Common myeloid progenitor, CD34-positive (primary cell): ENCODE data around the gene TESPA1.

Experiments used
- CTCF ChIA-PET: fragments of 350-600 bp; sonication (Branson Sonifier 250); formaldehyde crosslinking; loops from one replicate; lab custom pipeline; 2021; ENCODE audit warnings: antibody characterized with exemption; lab: Charles Lee
- POLR2A ChIA-PET: fragments of 350-600 bp; sonication (Branson Sonifier 250); formaldehyde crosslinking; loops from one replicate; lab custom pipeline; 2021; ENCODE audit warnings: antibody characterized with exemption; lab: Charles Lee
- DNase-seq, 3 donors: peaks; one replicate each; pipeline versions ENCODE4 v3.0.0 to v3.0.0-alpha.2; 2013
- H3K27ac ChIP-seq, 2 experiments: 1 replicate in 1 of 2; 2 replicates in 1 of 2; pipeline ENCODE4 v1.7.0; 2013; ENCODE audit warnings: inconsistent platforms in 2 of 2, low read length in 2 of 2, mild to moderate bottlenecking in 2 of 2, low read depth in 1 of 2, moderate library complexity in 1 of 2; ENCODE audit not compliant: severe bottlenecking in 2 of 2, insufficient read depth in 1 of 2, poor library complexity in 1 of 2
- H3K27me3 ChIP-seq, 5 experiments: replicated peaks in 2 of 5; 1 replicate in 3 of 5; 2 replicates in 2 of 5; pipeline versions ENCODE4 v1.6.1 to v1.7.0; 2013; ENCODE audit warnings: low read length in 4 of 5, mild to moderate bottlenecking in 2 of 5, moderate library complexity in 2 of 5, inconsistent platforms in 1 of 5; ENCODE audit not compliant: insufficient read depth in 5 of 5, control insufficient read depth in 4 of 5
- H3K36me3 ChIP-seq, 4 experiments: 1 replicate in 2 of 4; 2 replicates in 2 of 4; pipeline versions ENCODE4 v1.6.1 to v1.7.0; 2013; ENCODE audit warnings: low read length in 3 of 4, control low read depth in 1 of 4, mild to moderate bottlenecking in 1 of 4; ENCODE audit not compliant: control insufficient read depth in 4 of 4, insufficient read depth in 4 of 4
- H3K4me1 ChIP-seq, 4 experiments: 1 replicate in 3 of 4; 2 replicates in 1 of 4; pipeline versions ENCODE4 v1.6.1 to v1.7.1; 2013; ENCODE audit warnings: low read length in 3 of 4, mild to moderate bottlenecking in 3 of 4, control low read depth in 1 of 4, inconsistent platforms in 1 of 4, moderate library complexity in 1 of 4; ENCODE audit not compliant: control insufficient read depth in 4 of 4, insufficient read depth in 4 of 4; ENCODE audit errors: control extremely low read depth in 1 of 4
- H3K4me3 ChIP-seq, 7 experiments: 1 replicate in 4 of 7; 2 replicates in 3 of 7; pipeline versions ENCODE4 v1.5.1 to v1.7.0; 2013; ENCODE audit warnings: mild to moderate bottlenecking in 7 of 7, low read length in 6 of 7, moderate library complexity in 6 of 7, inconsistent platforms in 2 of 7, low read depth in 2 of 7, control low read depth in 1 of 7; ENCODE audit not compliant: insufficient read depth in 4 of 7, control insufficient read depth in 1 of 7; ENCODE audit errors: extremely low read depth in 1 of 7
- H3K9me3 ChIP-seq, 5 experiments: 1 replicate in 4 of 5; 2 replicates in 1 of 5; pipeline versions ENCODE4 v1.6.1 to v1.7.1; 2013; ENCODE audit warnings: low read length in 4 of 5, mild to moderate bottlenecking in 2 of 5, inconsistent platforms in 1 of 5, low read depth in 1 of 5, moderate library complexity in 1 of 5; ENCODE audit not compliant: control insufficient read depth in 4 of 5, insufficient read depth in 2 of 5; ENCODE audit errors: control extremely low read depth in 1 of 5
- WGBS: methylation state at CpG from one replicate; pipeline ENCODE4 v1.1.5; 2013; ENCODE audit not compliant: insufficient coverage; 5-methylcytosine and 5-hydroxymethylcytosine counted together

TESPA1 gene

DNA sequence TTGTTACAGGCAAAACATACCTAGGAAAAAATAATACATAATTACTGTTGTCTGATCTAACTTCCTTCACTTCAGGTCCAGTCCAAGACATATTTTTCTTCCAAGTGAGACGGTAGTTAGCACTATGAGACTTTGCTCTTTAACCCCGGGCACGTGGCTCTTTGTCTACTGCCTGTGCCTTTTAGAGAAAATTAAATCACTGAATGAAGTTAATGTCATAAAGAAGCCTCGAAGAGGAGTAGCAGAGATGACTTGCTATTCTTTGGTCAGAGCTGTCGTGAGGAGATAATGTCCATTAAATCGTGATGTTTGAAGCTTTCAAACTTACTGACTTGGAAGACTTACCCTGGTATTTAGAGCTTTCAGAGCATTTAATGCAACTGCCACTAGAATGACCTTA, 8.7 kb downstream of the TESPA1 start:
- H3K4me3 ChIP-seq, result peak overlapping the region in 3 of 7 experiments; percentile 1 to 45 (median 39)

DNA sequence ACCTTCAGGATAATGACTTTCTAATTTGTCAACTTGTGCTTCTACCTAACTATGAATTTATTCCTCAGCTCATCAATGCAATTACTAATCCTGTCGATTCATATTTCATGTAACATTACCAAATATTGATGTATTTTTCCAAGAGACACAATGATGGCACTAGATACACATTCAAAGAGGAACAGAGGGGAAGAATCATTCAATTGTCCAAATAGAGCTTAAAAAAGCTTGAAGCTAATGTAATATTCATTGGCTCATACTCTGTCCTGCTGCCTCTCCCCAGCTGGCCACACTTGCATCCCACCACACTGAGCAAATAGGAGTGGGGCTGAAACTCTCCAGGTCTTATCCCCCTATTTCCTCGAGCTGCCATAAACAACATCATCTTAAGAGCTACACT, 9.3 kb downstream of the TESPA1 start:
- Histone ChIP-seq H3K27ac (peak overlapping the region in 1 of 2 experiments; percentile 6), H3K36me3 (peaks cover 3 to 43% (median 33%) of the 10 kb centered on the region in 4 experiments), H3K9me3 (no peaks in the 10 kb centered on the region), H3K4me3 (peak overlapping the region in 1 of 7 experiments; percentile 10), H3K27me3 (no peaks in the 10 kb centered on the region), H3K4me1 (peaks cover 28 to 81% (median 48%) of the 10 kb centered on the region in 4 experiments)
- no CpG with 5 or more reads among the region's 2 CpGs for WGBS
- POLR2A ChIA-PET, result no interaction called here
- no peak for DNase-seq
- CTCF ChIA-PET, result interaction anchor here (1.3 to 13.7 kb wide), 5 partner anchors 10 to 97 kb away, joined by 4 to 112 read pairs (median 7); no protein-coding TSS in a partner anchor

More for the DNA sequence above, 8.7 kb downstream of the TESPA1 start:
- CTCF ChIA-PET, result interaction anchor here (1.3 to 13.7 kb wide), 5 partner anchors 8 to 96 kb away, joined by 4 to 112 read pairs (median 12); no protein-coding TSS in a partner anchor
- Histone ChIP-seq H3K27me3 (no peaks in the 10 kb centered on the region), H3K27ac (peak overlapping the region in 1 of 2 experiments; percentile 73), H3K36me3 (peaks cover 3 to 40% (median 31%) of the 10 kb centered on the region in 4 experiments), H3K9me3 (no peaks in the 10 kb centered on the region), H3K4me1 (peaks cover 30 to 84% (median 54%) of the 10 kb centered on the region in 4 experiments)
- 42% methylated on average over 3 of the region's 6 CpGs for WGBS
- POLR2A ChIA-PET, result interaction anchor here (0.6 to 1.0 kb wide), 2 partner anchors 13 to 27 kb away, joined by 3 read pairs; no protein-coding TSS in a partner anchor
- no peak for DNase-seq

DNA sequence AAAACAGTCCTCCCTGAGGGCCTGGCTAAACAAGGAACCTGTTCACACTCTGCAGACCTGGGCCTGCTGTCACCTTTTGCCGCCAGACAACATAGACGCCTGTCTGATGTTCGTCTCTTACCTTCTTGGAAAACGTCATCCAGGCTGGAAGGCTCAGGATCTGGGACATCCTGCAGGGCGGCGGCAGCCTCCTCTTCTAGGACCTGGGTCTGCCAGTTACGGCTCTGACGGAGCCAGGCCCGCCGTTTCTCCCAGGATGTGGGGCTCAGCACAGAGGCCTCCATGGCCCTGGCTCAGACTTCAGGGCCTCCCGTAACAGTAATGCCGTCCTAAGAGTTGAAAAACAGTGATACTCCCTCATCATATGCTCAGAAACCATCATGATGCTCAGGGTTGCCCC, 10.3 kb downstream of the TESPA1 start:
- peaks cover 3 to 44% (median 32%) of the 10 kb centered on the region in 4 experiments for H3K36me3 ChIP-seq
- ChIA-PET CTCF (interaction anchor here (1.0 to 13.7 kb wide), 8 partner anchors 8 to 98 kb away, joined by 3 to 112 read pairs (median 7); no protein-coding TSS in a partner anchor), POLR2A (no interaction called here)
- peaks cover 21 to 78% (median 46%) of the 10 kb centered on the region in 4 experiments for H3K4me1 ChIP-seq
- H3K4me3 ChIP-seq, result no peak overlapping the region
- H3K27ac ChIP-seq, result peak overlapping the region in 1 of 2 experiments; percentile 2
- DNase-seq, result no peak
- no peaks in the 10 kb centered on the region for H3K9me3 ChIP-seq
- over 99% methylated on average over 11 of the region's 12 CpGs for WGBS
- H3K27me3 ChIP-seq, result no peaks in the 10 kb centered on the region

DNA sequence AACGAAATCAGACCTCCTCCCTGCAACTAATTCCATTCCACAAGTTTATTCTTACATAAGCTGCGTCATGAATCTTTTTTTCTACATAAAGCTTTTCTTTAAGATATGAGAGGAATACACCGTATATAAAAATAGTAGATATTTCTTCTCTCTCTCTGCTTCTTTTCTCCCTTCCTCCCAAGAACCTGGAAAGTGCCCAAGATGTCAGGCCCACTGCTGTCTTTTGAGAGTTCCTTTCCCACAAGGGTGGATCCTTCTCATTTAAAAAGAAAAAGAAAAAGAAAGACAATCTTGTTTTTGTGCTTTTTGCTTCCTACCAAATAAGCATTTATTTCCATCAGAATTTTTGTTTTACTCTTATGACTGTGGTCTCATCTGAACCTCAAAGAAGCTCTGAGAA, 11.0 kb downstream of the TESPA1 start:
- ChIA-PET POLR2A (no interaction called here), CTCF (interaction anchor here (1.0 to 13.7 kb wide), 9 partner anchors 8 to 98 kb away, joined by 3 to 112 read pairs (median 5); no protein-coding TSS in a partner anchor)
- DNase-seq, result no peak
- Histone ChIP-seq H3K36me3 (peaks cover 3 to 44% (median 32%) of the 10 kb centered on the region in 4 experiments), H3K4me1 (peaks cover 17 to 78% (median 42%) of the 10 kb centered on the region in 4 experiments), H3K4me3 (no peak overlapping the region), H3K9me3 (no peaks in the 10 kb centered on the region), H3K27ac (peak overlapping the region; percentile 2 to 6), H3K27me3 (no peaks in the 10 kb centered on the region)
- WGBS, result no CpG with 5 or more reads among the region's 3 CpGs

DNA sequence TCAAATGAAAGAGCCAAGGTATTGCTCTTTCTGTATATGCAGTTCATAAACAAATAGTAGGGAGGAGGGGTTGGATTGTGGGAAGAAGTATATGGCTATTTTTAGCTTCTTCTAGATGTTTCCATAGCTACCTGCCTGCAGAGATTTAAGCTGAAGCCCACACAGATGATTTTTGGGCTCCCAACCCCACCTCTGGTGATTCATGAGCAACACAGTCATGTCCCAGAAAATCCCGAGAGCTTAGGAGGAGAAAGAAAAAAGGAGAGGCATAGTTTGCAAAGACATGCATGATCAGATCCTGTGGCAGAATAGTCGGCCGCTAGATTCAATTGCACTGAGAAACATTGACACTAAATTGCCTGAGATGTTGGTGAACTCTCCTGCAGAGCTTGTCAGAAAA, 13.8 kb downstream of the TESPA1 start:
- WGBS, result 100% methylated on average over 3 of the region's 3 CpGs
- H3K4me3 ChIP-seq, result no peak overlapping the region
- no peak for DNase-seq
- no peaks in the 10 kb centered on the region for H3K27me3 ChIP-seq
- no peaks in the 10 kb centered on the region for H3K9me3 ChIP-seq
- no peak overlapping the region for H3K27ac ChIP-seq
- ChIA-PET CTCF (interaction anchor here (0.9 to 13.7 kb wide), 8 partner anchors 10 to 213 kb away, joined by 3 to 112 read pairs (median 8); partner anchors contain the start of gene TESPA1), POLR2A (interaction anchor here (1.3 kb wide), 1 partner anchor 12 kb away, joined by 4 read pairs; no protein-coding TSS in a partner anchor)
- peaks cover 19 to 78% (median 41%) of the 10 kb centered on the region in 4 experiments for H3K4me1 ChIP-seq
- H3K36me3 ChIP-seq, result peaks cover 3 to 52% (median 42%) of the 10 kb centered on the region in 4 experiments

DNA sequence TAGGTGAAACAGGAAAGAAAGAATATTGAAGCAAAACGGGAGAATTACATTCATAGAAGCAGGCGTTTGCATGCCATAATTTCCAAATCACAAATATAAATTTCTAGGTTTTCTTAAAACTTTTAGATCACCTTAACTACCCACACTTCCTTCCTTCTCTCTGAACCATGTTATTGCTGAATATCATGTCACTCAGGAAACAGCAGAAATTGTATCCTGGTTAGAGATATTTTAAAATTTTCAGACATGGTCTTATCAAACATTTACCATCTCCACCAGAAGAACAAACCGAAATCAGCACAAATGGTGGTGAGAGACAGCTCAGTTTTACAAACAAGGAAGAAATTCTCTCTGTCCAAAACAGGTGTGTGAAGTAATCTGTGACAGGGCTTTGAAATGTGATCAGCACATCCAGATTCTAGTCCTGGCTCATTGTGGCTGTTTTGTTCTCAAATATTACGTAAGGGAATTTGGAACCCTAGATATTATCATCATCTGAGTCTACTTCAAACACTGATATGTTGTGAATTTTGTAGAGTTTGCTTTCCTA, 16.3 kb downstream of the TESPA1 start:
- no peaks in the 10 kb centered on the region for H3K9me3 ChIP-seq
- H3K36me3 ChIP-seq, result peaks cover 11 to 60% (median 46%) of the 10 kb centered on the region in 4 experiments
- WGBS, result 10% methylated on average over 2 of the region's 4 CpGs
- H3K4me1 ChIP-seq, result peaks cover 19 to 61% (median 31%) of the 10 kb centered on the region in 4 experiments
- no peak for DNase-seq
- no peaks in the 10 kb centered on the region for H3K27me3 ChIP-seq
- ChIA-PET POLR2A (interaction anchor here (1.1 to 1.2 kb wide), 2 partner anchors 10 to 17 kb away, joined by 3 read pairs; no protein-coding TSS in a partner anchor), CTCF (interaction anchor here (0.6 to 13.7 kb wide), 9 partner anchors 8 to 244 kb away, joined by 3 to 112 read pairs (median 9); no protein-coding TSS in a partner anchor)
- H3K4me3 ChIP-seq, result peak overlapping the region in 6 of 7 experiments; percentile 13 to 66 (median 28)
- peak overlapping the region; percentile 41 to 77 for H3K27ac ChIP-seq
